Stimulated activated CD8-positive, alpha-beta memory T cell treated with anti-CD3 and anti-CD28 coated beads, Interleukin-7, amount 100 ng/mL, for 4 hours (primary cell): ENCODE results near the gene KRTAP5-7.
"Not testable (repeated sequence)": the region's sequence is repeated elsewhere in the genome, so short reads cannot be mapped to it uniquely, and the experiment has no call there.

Experiments
- DNase-seq, 2 donors: peaks; one replicate each; pipeline ENCODE4 v3.0.0-alpha.2; 2020; ENCODE audit warnings: low read depth in 2 of 2

Gene KRTAP5-7

GRCh38 chr11:71557257-71557656 lies 30.2 kb downstream of the KRTAP5-7 start:
- DNase-seq = no peak

- no peak for DNase-seq
Observed at GRCh38 chr11:71558996-71559395, 31.9 kb downstream of the KRTAP5-7 start.

DNA sequence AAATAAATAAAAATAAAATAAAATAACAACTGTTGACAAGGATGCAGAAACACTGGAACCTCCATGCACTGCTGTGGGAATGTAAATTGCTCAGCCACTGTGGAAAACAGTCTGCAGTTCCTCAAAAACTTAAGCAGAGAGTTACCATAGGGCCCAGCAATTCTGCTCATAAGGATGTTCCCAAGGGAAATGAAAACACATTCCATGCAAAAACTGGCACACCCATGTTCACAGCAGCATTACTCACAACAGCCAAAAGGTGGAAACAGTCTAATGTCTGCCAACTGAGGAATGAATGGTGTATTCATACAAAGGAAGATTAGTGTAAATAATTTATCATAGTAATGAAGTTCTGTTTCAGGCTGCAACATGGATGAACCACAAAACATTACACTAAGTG lies 35.1 kb downstream of the KRTAP5-7 start:
- DNase-seq = no peak

GRCh38 chr11:71563406-71563805 lies 36.3 kb downstream of the KRTAP5-7 start:
- DNase-seq = no peak

GRCh38 chr11:71564430-71564829 lies 37.4 kb downstream of the KRTAP5-7 start:
- DNase-seq = no peak

DNA sequence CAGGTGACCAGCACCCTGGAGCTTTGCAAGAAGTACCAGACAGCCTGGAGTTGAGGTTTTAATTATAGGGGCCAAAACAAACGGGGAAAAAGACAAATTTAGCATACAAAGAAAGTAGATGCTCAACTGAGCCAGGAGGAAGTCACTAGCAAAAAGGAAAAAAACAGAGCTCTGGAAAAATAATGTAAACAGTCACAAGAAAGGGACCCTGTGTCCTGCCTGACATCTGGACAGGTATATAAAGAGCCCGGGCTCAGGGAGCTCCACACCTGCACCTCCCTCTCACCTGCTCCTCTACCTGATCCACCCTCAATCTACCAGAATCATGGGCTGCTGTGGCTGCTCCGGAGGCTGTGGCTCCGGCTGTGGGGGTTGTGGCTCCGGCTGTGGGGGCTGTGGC lies 38.2 kb downstream of the KRTAP5-7 start, which contains the start of gene KRTAP5-10:
TSS of gene KRTAP5-10 (plus strand) at position 301 of the 400 bp plus-strand sequence. CDS start at position 326, 25 bp downstream.
- no peak for DNase-seq

GRCh38 chr11:71566081-71566620 lies 39.1 kb downstream of the KRTAP5-7 start:
- no peak for DNase-seq

- DNase-seq = not testable (repeated sequence)
Observed at GRCh38 chr11:71566626-71567599, 39.8 kb downstream of the KRTAP5-7 start.

DNA sequence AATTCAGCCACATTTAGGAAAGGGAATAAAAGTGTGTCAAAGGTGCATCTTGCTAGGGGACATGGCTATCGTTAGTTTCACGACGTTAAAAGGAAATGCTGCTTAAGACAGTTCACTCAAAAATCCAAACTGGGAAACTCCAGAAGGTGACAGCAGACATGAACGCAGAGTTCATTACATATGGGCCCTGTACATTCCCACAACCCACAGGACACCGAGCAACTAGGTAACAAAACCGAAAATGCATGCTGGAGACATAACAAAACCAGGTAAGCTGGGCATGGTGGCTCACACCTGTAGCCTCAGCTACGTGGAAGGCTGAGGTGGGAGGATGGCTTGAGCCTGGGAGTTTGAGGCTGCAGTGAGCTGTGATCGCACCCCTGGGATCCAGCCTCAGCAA lies 40.6 kb downstream of the KRTAP5-7 start:
- DNase-seq = not testable (repeated sequence)

- DNase-seq = no peak
Observed at GRCh38 chr11:71568704-71569349, 41.8 kb downstream of the KRTAP5-7 start.

- DNase-seq = not testable (repeated sequence)
Observed at GRCh38 chr11:71571101-71571850, 44.2 kb downstream of the KRTAP5-7 start.

DNA sequence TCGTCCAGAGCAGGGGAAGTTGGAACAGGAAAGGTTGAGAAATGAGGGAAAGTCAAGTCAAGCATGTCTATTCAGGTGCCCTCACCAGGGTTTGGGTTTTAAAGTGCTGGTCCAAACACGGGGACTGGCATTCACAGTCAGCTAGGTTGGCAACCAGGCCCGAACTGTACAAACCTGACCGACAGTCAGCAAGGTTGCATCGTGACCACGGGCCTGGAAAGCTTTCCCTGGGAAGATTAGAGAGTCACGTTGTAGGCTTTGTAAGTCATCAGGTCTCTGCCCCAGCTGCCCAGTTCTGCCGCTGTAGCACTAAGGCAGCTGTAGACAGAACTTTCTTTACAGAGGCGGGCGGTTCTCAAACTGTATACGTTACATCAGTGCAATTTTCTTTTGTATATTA lies 45.7 kb downstream of the KRTAP5-7 start:
- DNase-seq = no peak

DNA sequence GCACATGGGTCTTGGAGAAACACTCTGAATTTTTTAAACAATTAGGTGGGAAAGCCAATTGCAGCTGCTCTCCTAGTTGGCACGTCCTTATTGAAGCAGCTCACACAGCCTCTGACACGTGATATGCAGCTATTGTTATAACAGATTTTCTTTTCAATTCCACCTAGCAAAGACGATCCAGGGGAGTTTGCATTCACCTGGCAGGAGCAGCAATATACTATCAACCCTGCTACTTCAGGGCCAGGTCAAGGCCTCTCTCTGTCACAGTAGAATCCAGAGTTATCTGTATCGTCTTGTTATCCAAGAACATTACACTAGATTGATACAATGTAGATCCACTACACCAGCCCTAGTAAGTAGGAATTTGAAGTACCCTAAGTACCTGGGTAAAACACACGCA lies 47.4 kb downstream of the KRTAP5-7 start:
- DNase-seq = no peak

DNA sequence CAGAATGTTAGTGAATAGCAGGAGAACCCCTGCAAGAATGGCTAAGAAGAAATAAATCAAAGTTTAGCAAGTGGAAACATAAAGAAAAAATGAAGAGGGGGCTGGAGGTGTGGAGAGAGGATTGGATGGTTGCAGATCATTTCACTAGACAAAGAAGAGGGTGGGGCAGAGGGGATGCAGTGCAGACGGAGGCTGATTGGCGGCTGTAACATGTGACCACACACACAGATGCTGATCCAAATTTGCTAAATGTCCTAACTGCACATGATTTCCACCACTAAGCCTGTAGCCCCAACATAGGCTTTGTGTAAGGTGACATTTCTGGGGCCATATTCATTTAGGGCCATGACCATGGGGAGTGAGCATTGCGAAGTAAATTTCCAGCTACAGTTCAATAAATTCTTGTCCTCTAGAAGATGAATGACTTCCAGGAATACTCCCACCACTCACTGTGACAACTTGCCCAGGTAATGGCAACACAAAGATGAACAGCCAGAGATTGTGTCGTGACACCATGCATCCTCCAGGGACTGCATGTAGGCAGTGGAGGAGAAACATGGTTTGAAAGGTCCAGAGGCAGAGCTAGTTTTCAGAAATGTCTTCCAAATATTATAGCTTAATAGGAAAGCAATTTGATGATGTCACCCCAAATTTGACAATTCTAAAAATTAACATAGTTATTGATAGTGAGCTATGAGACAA lies 48.8 kb downstream of the KRTAP5-7 start:
- DNase-seq = no peak

DNA sequence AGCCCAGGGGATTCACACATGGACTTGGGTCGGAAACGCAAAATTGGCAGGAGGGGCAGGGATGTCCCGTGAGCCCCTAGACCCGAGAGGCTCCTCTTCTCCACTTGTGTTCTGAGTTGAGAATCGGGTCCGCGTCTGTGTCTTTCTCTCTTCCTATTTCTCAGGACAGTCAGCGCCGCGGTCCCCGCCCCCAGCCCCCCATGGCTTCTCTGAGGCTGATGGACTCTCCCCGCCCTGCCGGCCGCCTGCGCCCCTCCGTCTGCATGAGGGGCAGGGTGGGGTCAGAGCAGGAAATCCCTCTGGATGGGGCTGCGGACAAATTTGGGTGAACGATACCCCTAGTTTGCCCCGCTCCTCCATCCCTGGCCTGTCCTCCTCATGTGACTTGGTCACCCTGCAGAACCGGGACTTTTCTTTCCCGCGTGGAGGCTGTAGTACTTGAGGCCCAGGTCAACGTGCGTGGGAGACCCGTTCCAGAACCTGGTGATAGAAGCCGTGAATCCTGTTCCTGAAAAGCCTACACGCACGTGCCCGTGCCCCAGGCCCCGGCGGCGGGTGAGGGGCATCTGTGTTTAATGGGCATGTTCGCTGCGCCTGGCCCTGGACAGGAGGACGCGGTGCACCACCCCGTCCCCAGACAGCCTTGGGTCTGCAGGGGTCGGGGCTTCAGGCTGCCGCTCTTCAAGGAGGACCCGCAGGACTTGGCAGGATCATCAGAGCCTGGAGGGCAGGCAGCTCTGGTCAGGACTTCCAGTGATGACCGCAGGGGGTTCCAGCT lies 49.8 kb downstream of the KRTAP5-7 start:
- not testable (repeated sequence) for DNase-seq

- no peak for DNase-seq
Observed at GRCh38 chr11:71577469-71578004, 50.5 kb downstream of the KRTAP5-7 start.
